Subcutaneous abdominal adipose tissue (tissue), 5 donors: ENCODE measurements around the gene RORC.
"Not testable (repeated sequence)": the region's sequence is repeated elsewhere in the genome, so short reads cannot be mapped to it uniquely, and the experiment has no call there.

ENCODE experiments used
- H3K27ac ChIP-seq: one replicate; pipeline ENCODE4 v1.7.0; 2013; ENCODE audit warnings: low read depth, mild to moderate bottlenecking, inconsistent platforms, low read length, moderate library complexity
- H3K27me3 ChIP-seq, 5 donors: one replicate each; pipeline ENCODE4 v1.7.0; 2013; ENCODE audit warnings: low read length in 5 of 5, inconsistent platforms in 1 of 5; ENCODE audit not compliant: control insufficient read depth in 5 of 5, insufficient read depth in 4 of 5
- H3K36me3 ChIP-seq, 5 donors: one replicate each; pipeline ENCODE4 v1.7.0; 2013; ENCODE audit warnings: low read length in 5 of 5; ENCODE audit not compliant: control insufficient read depth in 5 of 5, insufficient read depth in 5 of 5
- H3K4me1 ChIP-seq, 5 donors: one replicate each; pipeline ENCODE4 v1.7.0; 2013; ENCODE audit warnings: low read length in 5 of 5, mild to moderate bottlenecking in 3 of 5, moderate library complexity in 1 of 5; ENCODE audit not compliant: control insufficient read depth in 5 of 5, insufficient read depth in 5 of 5
- H3K4me3 ChIP-seq, 5 donors: one replicate each; pipeline ENCODE4 v1.7.0; 2013; ENCODE audit warnings: low read length in 5 of 5, low read depth in 1 of 5
- H3K9ac ChIP-seq, 5 donors: one replicate each; pipeline ENCODE4 v1.7.0; 2013; ENCODE audit warnings: low read length in 5 of 5, mild to moderate bottlenecking in 4 of 5, moderate library complexity in 3 of 5
- H3K9me3 ChIP-seq, 5 donors: one replicate each; pipeline ENCODE4 v1.7.0; 2013; ENCODE audit warnings: low read length in 5 of 5; ENCODE audit not compliant: control insufficient read depth in 5 of 5
- donor health status: healthy.
- donor health status: healthy.
- donor health status: healthy.
- donor health status: healthy.
- donor health status: healthy.

Gene RORC

GRCh38 chr1:151782741-151783140 is 48.9 kb downstream of the RORC start:
- no peaks in the 10 kb centered on the region for H3K27me3 ChIP-seq
- no peak overlapping the region for H3K27ac ChIP-seq
- no peaks in the 10 kb centered on the region for H3K9me3 ChIP-seq
- peaks cover 7 to 16% (median 13%) of the 10 kb centered on the region in 5 donors for H3K36me3 ChIP-seq
- H3K9ac ChIP-seq = no peak overlapping the region
- H3K4me1 ChIP-seq = peaks cover 0 to 5% (median 0%) of the 10 kb centered on the region in 5 donors
- no peak overlapping the region for H3K4me3 ChIP-seq

GRCh38 chr1:151782026-151782425 is 49.6 kb downstream of the RORC start:
- H3K27ac ChIP-seq, H3K4me1 ChIP-seq, H3K4me3 ChIP-seq, H3K9me3 ChIP-seq, H3K27me3 ChIP-seq, H3K9ac ChIP-seq: not testable (repeated sequence)
- peaks cover 7 to 16% (median 13%) of the 10 kb centered on the region in 5 donors for H3K36me3 ChIP-seq

GRCh38 chr1:151780736-151781135 is 50.9 kb downstream of the RORC start:
- not testable (repeated sequence) for H3K9me3 ChIP-seq, H3K9ac ChIP-seq, H3K27me3 ChIP-seq, H3K27ac ChIP-seq, H3K4me1 ChIP-seq, H3K4me3 ChIP-seq
- H3K36me3 ChIP-seq = peaks cover 13 to 26% (median 19%) of the 10 kb centered on the region in 5 donors

GRCh38 chr1:151779852-151780251 is 51.8 kb downstream of the RORC start:
- Histone ChIP-seq H3K4me3 (no peak overlapping the region), H3K4me1 (peaks cover 0 to 5% (median 0%) of the 10 kb centered on the region in 5 donors), H3K27me3 (no peaks in the 10 kb centered on the region), H3K9me3 (no peaks in the 10 kb centered on the region), H3K9ac (no peak overlapping the region), H3K36me3 (peaks cover 21 to 35% (median 22%) of the 10 kb centered on the region in 5 donors), H3K27ac (no peak overlapping the region)

GRCh38 chr1:151777317-151777716 is 54.3 kb downstream of the RORC start:
- Histone ChIP-seq H3K27me3 (no peaks in the 10 kb centered on the region), H3K4me1 (peaks cover 0 to 5% (median 0%) of the 10 kb centered on the region in 5 donors), H3K27ac (no peak overlapping the region), H3K4me3 (no peak overlapping the region), H3K36me3 (peaks cover 31 to 49% (median 33%) of the 10 kb centered on the region in 5 donors), H3K9me3 (no peaks in the 10 kb centered on the region), H3K9ac (no peak overlapping the region)

GRCh38 chr1:151776665-151777062 is 54.9 kb downstream of the RORC start:
- no peak overlapping the region for H3K27ac ChIP-seq
- H3K4me1 ChIP-seq = peaks cover 0 to 5% (median 0%) of the 10 kb centered on the region in 5 donors
- H3K9me3 ChIP-seq = no peaks in the 10 kb centered on the region
- peaks cover 31 to 49% (median 33%) of the 10 kb centered on the region in 5 donors for H3K36me3 ChIP-seq
- no peak overlapping the region for H3K4me3 ChIP-seq
- no peak overlapping the region for H3K9ac ChIP-seq
- H3K27me3 ChIP-seq = no peaks in the 10 kb centered on the region

GRCh38 chr1:151775894-151776664 is 55.5 kb downstream of the RORC start:
- Histone ChIP-seq H3K27me3 (no peaks in the 10 kb centered on the region), H3K4me1 (no peaks in the 10 kb centered on the region), H3K27ac (no peak overlapping the region), H3K4me3 (no peak overlapping the region), H3K36me3 (peaks cover 31 to 49% (median 33%) of the 10 kb centered on the region in 5 donors), H3K9ac (no peak overlapping the region), H3K9me3 (no peaks in the 10 kb centered on the region)

GRCh38 chr1:151774256-151774922 is 57.2 kb downstream of the RORC start:
- Histone ChIP-seq H3K27ac (no peak overlapping the region), H3K27me3 (no peaks in the 10 kb centered on the region), H3K9ac (no peak overlapping the region), H3K9me3 (no peaks in the 10 kb centered on the region), H3K4me1 (no peaks in the 10 kb centered on the region), H3K36me3 (peaks cover 27 to 49% (median 33%) of the 10 kb centered on the region in 5 donors), H3K4me3 (no peak overlapping the region)

- Histone ChIP-seq H3K4me3 (no peak overlapping the region), H3K27ac (no peak overlapping the region), H3K36me3 (peaks cover 21 to 44% (median 32%) of the 10 kb centered on the region in 5 donors), H3K9me3 (no peaks in the 10 kb centered on the region), H3K4me1 (no peaks in the 10 kb centered on the region), H3K9ac (no peak overlapping the region), H3K27me3 (no peaks in the 10 kb centered on the region)
Measured at GRCh38 chr1:151773702-151774101, 57.9 kb downstream of the RORC start.

GRCh38 chr1:151769270-151769669 is 62.3 kb downstream of the RORC start:
- not testable (repeated sequence) for H3K27me3 ChIP-seq, H3K4me1 ChIP-seq, H3K27ac ChIP-seq, H3K9me3 ChIP-seq, H3K9ac ChIP-seq, H3K4me3 ChIP-seq
- peaks cover 3 to 10% (median 7%) of the 10 kb centered on the region in 5 donors for H3K36me3 ChIP-seq
